Measurements from ENCODE around the gene DUSP3. TPM values are rescaled to one million over a fixed set of nuclear protein-coding genes. Genes with fewer than 3 reads are reported as not detected.

The DUSP3 gene
- total and polyA plus RNA-seq, 10 of the 15 experiments (the other 5 are each of a cell fraction or from before 2014, with no cell fraction given): 1.5 to 12.1 (median 3.8) TPM

DNA sequence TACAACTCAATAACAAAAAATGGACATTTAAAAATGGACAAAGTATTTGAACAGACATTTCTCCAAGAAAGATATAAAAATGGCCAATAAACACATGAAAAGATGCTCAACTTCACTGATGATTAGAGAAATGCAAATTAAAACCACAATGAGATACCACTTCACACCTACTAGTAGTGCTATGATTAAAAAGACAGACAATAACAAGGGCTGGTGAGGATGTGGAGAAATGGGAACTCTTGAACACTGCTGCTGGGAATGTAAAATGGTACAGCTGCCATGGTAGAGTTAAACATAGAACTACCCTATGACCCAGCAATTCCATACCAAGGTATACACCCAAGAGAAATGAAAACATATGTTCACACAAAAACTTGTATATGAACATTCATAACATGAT, 26.3 kb upstream of the DUSP3 start:
- RAD21 ChIA-PET (ENCODE audit: unreplicated experiment): no interaction called here
- no peak for DNase-seq (ENCODE audit: low read depth, low spot score)
- Histone ChIP-seq H3K4me1 (ENCODE audit: control insufficient read depth, insufficient read depth, low read length) (no peaks in the 10 kb centered on the region), H3K27ac (ENCODE audit: control insufficient read depth, insufficient read depth) (no peak overlapping the region), H4K20me1 (ENCODE audit: control insufficient read depth, insufficient read depth) (no peaks in the 10 kb centered on the region), H3K9me3 (replicated peaks; ENCODE audit: control insufficient read depth, insufficient read depth, low read length) (no peaks in the 10 kb centered on the region; the same call in 2 of the 3 replicates), H3K4me2 (ENCODE audit: control insufficient read depth, insufficient read depth) (no peak overlapping the region), H3K4me3 (no peak overlapping the region), H3K79me2 (ENCODE audit: control insufficient read depth, insufficient read depth, low read length) (no peaks in the 10 kb centered on the region), H3K9ac (ENCODE audit: control insufficient read depth, insufficient read depth, low read length) (no peak overlapping the region), H3K27me3 (replicated peaks in 1 of 2; ENCODE audit: control insufficient read depth in 2 of 2, insufficient read depth in 2 of 2, low read length in 1 of 2) (peaks cover 0 to 3% of the 10 kb centered on the region in 2 experiments; a peak in 2 of 4 replicates), H2AFZ (ENCODE audit: control insufficient read depth, low read depth, low read length) (no peak overlapping the region), H3K36me3 (ENCODE audit: control insufficient read depth in 2 of 2, insufficient read depth in 2 of 2, low read length in 1 of 2) (no peaks in the 10 kb centered on the region)
- CTCF ChIA-PET: interaction anchor here (0.6 kb wide), 1 partner anchor 37 kb away, joined by 3 read pairs; no protein-coding TSS in a partner anchor
- FAIRE-seq: no peak
- no peak for ATAC-seq
- intact Hi-C loops (cut with micrococcal nuclease; ENCODE audit: unreplicated experiment): no loop called here
- POLR2A ChIA-PET: no interaction called here
- TF ChIP-seq, protein P1, sequence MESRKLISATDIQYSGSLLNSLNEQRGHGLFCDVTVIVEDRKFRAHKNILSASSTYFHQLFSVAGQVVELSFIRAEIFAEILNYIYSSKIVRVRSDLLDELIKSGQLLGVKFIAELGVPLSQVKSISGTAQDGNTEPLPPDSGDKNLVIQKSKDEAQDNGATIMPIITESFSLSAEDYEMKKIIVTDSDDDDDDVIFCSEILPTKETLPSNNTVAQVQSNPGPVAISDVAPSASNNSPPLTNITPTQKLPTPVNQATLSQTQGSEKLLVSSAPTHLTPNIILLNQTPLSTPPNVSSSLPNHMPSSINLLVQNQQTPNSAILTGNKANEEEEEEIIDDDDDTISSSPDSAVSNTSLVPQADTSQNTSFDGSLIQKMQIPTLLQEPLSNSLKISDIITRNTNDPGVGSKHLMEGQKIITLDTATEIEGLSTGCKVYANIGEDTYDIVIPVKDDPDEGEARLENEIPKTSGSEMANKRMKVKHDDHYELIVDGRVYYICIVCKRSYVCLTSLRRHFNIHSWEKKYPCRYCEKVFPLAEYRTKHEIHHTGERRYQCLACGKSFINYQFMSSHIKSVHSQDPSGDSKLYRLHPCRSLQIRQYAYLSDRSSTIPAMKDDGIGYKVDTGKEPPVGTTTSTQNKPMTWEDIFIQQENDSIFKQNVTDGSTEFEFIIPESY (IDR thresholded peaks at IDR 0.05): no peak
- no peak for TF ChIP-seq SUZ12 (IDR thresholded peaks at IDR 0.05; ENCODE audit: unreplicated experiment)
- no peak for TF ChIP-seq RAD51 (IDR thresholded peaks at IDR 0.05)
- TF ChIP-seq, protein P2, sequence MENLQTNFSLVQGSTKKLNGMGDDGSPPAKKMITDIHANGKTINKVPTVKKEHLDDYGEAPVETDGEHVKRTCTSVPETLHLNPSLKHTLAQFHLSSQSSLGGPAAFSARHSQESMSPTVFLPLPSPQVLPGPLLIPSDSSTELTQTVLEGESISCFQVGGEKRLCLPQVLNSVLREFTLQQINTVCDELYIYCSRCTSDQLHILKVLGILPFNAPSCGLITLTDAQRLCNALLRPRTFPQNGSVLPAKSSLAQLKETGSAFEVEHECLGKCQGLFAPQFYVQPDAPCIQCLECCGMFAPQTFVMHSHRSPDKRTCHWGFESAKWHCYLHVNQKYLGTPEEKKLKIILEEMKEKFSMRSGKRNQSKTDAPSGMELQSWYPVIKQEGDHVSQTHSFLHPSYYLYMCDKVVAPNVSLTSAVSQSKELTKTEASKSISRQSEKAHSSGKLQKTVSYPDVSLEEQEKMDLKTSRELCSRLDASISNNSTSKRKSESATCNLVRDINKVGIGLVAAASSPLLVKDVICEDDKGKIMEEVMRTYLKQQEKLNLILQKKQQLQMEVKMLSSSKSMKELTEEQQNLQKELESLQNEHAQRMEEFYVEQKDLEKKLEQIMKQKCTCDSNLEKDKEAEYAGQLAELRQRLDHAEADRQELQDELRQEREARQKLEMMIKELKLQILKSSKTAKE (IDR thresholded peaks at IDR 0.05; ENCODE audit: low read depth, poor library complexity, severe bottlenecking): no peak
- no peak for TF ChIP-seq GABPA (IDR thresholded peaks at IDR 0.05; ENCODE audit: low read depth)
- TF ChIP-seq CHD1 (IDR thresholded peaks at IDR 0.05; ENCODE audit: low read depth, low read length): no peak
- no peak for TF ChIP-seq JUND (IDR thresholded peaks at IDR 0.05; ENCODE audit: low read depth, low read length)
- TF ChIP-seq HDGF (IDR thresholded peaks at IDR 0.05): no peak
- TF ChIP-seq, protein P3, sequence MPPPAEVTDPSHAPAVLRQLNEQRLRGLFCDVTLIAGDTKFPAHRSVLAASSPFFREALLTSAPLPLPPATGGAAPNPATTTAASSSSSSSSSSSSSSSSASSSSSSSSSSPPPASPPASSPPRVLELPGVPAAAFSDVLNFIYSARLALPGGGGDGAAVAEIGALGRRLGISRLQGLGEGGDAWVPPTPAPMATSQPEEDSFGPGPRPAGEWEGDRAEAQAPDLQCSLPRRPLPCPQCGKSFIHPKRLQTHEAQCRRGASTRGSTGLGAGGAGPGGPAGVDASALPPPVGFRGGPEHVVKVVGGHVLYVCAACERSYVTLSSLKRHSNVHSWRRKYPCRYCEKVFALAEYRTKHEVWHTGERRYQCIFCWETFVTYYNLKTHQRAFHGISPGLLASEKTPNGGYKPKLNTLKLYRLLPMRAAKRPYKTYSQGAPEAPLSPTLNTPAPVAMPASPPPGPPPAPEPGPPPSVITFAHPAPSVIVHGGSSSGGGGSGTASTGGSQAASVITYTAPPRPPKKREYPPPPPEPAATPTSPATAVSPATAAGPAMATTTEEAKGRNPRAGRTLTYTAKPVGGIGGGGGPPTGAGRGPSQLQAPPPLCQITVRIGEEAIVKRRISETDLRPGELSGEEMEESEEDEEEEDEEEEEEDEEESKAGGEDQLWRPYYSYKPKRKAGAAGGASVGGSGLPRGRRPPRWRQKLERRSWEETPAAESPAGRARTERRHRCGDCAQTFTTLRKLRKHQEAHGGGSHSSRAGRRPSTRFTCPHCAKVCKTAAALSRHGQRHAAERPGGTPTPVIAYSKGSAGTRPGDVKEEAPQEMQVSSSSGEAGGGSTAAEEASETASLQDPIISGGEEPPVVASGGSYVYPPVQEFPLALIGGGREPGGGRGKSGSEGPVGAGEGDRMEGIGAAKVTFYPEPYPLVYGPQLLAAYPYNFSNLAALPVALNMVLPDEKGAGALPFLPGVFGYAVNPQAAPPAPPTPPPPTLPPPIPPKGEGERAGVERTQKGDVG (CRISPR knock-in tag; IDR thresholded peaks at IDR 0.05): no peak
- TF ChIP-seq, protein P4, sequence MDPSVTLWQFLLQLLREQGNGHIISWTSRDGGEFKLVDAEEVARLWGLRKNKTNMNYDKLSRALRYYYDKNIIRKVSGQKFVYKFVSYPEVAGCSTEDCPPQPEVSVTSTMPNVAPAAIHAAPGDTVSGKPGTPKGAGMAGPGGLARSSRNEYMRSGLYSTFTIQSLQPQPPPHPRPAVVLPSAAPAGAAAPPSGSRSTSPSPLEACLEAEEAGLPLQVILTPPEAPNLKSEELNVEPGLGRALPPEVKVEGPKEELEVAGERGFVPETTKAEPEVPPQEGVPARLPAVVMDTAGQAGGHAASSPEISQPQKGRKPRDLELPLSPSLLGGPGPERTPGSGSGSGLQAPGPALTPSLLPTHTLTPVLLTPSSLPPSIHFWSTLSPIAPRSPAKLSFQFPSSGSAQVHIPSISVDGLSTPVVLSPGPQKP (IDR thresholded peaks at IDR 0.05; ENCODE audit: low read depth, low read length): no peak
- BruUV-seq (replicated peaks): no TSS peak
- in situ Hi-C loops (cut with MboI): no loop called here
- SMC1A ChIA-PET (ENCODE audit: uncharacterized antibody, unreplicated experiment): no interaction called here
